ENCODE results near the gene SFTPA2.
A peak's percentile ranks its signal among the peaks of the same experiment; 100 is the strongest.
"Not testable (repeated sequence)": the region's sequence is repeated elsewhere in the genome, so short reads cannot be mapped to it uniquely, and the experiment has no call there.

Gene SFTPA2

DNA sequence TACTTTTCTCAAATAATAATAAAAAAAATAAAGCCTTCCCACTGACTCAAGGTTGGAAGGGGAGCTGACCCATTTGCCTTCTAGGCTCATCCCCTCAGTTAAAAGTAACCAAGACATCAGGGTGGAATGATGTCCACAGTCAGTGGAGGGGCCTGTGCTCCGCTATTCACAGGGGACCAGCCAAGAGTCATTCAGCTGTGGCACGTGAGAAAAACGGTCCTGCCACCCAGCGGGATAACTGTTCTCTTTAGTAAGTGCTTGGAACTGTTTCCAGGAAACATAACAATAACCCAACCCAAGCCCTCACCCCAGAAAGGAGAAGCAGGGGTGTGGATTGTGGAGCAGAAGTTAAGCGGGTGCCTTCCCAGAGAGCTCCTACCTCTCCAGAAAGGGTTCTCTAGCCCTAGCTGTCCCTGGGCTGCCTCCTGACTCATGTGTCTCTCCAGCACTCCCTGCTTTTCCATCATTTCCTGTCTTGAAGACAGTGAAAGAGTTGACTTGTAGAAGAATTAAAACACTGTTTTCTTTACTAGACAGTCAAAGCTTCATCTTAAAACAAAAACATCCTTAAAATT lies 50.2 kb downstream of the SFTPA2 start:
- H3K27ac ChIP-seq, H3K9me3 ChIP-seq, H3K4me3 ChIP-seq, H3K27me3 ChIP-seq, H3K9ac ChIP-seq, H4K20me1 ChIP-seq, H3K36me3 ChIP-seq: not testable (repeated sequence)
- Histone ChIP-seq H3K4me1 (peaks cover 31% of the 10 kb centered on the region), H3K4me2 (peak overlapping the region; percentile 36; the same call in 1 of the 2 replicates)

DNA sequence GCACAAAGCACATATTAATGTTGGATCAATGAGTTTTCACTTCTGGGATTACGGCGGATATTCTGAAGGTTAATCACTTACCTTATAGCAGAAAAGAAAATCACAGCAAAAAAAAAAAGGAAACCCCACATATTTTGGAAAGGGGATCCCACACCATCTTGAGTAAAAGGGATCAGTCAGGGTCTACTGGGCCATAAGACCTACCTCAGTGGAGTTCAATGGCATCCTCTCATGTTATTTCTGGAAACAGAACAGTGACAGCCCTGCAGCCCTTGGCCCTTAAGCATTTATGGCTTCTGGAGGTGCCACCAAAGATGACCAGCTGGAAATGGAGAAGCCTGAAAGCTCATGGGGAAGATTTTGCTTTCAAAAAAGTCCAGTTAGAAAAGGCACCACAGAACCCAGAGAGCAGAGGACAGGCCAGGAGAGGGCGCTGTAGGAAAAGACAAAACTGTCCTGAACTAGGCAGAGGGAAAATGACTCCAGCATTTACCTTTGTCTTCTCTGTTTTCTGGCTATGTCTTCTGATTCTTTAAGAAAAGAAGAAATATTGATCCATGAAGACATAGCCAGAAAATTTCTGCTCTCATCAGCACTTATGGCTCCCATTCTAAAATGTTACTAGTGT lies 50.8 kb downstream of the SFTPA2 start:
- not testable (repeated sequence) for H3K36me3 ChIP-seq

DNA sequence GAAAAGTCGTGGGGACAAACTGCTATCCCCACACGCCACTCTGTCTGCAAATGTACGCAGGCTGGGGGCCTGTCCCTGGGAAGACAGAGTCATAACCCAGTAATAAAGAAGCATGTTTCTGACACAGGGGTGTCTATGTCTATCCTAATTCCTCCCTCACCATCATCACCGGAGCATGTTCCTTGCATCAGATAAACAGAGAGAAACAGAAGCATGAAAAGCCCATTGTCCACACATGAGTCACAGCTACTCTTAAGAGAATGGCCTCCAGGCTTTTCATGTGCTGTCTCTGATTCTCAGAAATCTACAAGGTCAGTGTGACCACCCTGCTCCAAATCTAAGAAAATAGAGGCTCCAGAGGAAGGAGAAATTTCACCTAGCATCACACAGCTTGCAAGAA lies 52.0 kb downstream of the SFTPA2 start:
- not testable (repeated sequence) for H3K27ac ChIP-seq, H3K9ac ChIP-seq, H3K27me3 ChIP-seq, H3K4me2 ChIP-seq, H4K20me1 ChIP-seq, H3K4me3 ChIP-seq, H3K36me3 ChIP-seq, H3K9me3 ChIP-seq
- H3K4me1 ChIP-seq = peaks cover 31% of the 10 kb centered on the region

More for the DNA sequence above, 50.8 kb downstream of the SFTPA2 start:
- not testable (repeated sequence) for H4K20me1 ChIP-seq, H3K9me3 ChIP-seq, H3K27me3 ChIP-seq, H3K4me2 ChIP-seq, H3K27ac ChIP-seq, H3K9ac ChIP-seq, H3K4me3 ChIP-seq
- peaks cover 31% of the 10 kb centered on the region for H3K4me1 ChIP-seq

DNA sequence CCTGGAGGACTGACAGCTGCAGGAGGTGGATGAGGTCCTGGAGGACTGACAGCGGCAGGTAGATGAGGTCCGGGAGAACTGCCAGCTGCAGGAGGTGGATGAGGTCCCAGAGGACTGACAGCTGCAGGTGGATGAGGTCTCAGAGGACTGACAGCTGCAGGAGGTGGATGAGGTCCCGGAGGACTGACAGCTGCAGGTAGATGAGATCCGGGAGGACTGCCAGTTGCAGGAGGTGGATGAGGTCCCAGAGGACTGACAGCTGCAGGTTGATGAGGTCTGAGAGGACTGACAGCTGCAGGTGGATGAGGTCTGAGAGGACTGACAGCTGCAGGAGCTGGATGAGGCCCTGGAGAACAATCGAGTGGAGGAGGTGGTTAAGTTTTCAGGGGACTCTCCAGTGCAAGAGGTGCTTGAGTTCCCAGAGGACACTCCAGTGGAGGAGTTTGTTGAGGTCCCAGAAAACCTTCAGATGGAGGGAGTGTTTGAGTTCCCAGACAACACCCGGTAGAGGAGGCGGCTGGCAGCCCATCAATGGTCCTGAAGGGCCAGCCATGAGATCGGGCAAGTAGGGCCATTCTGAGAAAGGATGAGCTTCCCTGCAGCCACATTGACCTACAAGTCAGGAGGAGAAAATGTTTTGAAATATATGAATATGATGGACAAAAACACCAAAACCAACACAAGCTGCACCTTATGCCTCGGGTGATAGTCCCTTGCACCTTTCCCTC lies 52.6 kb downstream of the SFTPA2 start:
- Histone ChIP-seq H3K36me3 (no peaks in the 10 kb centered on the region), H3K27ac (no peak overlapping the region), H3K4me2 (no peak overlapping the region), H3K4me1 (peaks cover 31% of the 10 kb centered on the region), H3K27me3 (no peaks in the 10 kb centered on the region), H3K9ac (no peak overlapping the region), H3K9me3 (no peaks in the 10 kb centered on the region), H4K20me1 (no peaks in the 10 kb centered on the region), H3K4me3 (no peak overlapping the region)
- TF ChIP-seq Cebpa-rat (IDR thresholded peaks at IDR 0.05) = no peak
